ENCODE results near the gene DHX35. TPM values are rescaled to one million over a fixed set of nuclear protein-coding genes. Genes with fewer than 3 reads are reported as not detected.
A peak's percentile ranks its signal among the peaks of the same experiment; 100 is the strongest.

The DHX35 gene
- total and polyA plus RNA-seq, 2 experiments from 2014 or later: 8.3 to 25.9 TPM

GRCh38 chr20:38935285-38935684 is 26.9 kb upstream of the DHX35 start:
- peaks cover 100% of the 10 kb centered on the region for H3K79me2 ChIP-seq (replicated peaks; ENCODE audit: insufficient read depth)
- Mint-ChIP-seq H3K27ac (no peak overlapping the region; the same call in 1 of the 2 replicates), H3K9me3 (no peaks in the 10 kb centered on the region), H3K4me3 (no peak overlapping the region), H3K4me1 (peaks cover 40% of the 10 kb centered on the region), H3K27me3 (ENCODE audit: insufficient read depth, low read depth, poor library complexity) (peaks cover 5% of the 10 kb centered on the region), H3K36me3 (ENCODE audit: low read depth) (peaks cover 34% of the 10 kb centered on the region)
- H3K27me3 ChIP-seq (ENCODE audit: insufficient read depth): no peaks in the 10 kb centered on the region
- ATAC-seq (peak; percentile 18; the same call in 1 of the 3 replicates), DNase-seq (ENCODE audit: low spot score) (no peak)
- no peak overlapping the region for H3K4me3 ChIP-seq
- TF ChIP-seq CTCF (conservative IDR thresholded peaks at IDR 0.05; ENCODE audit: low read depth in 2 of 2): peak; percentile 29 to 39
- no peak for TF ChIP-seq JUNB (IDR thresholded peaks at IDR 0.05; ENCODE audit: unreplicated experiment)
- H2AFZ ChIP-seq: no peak overlapping the region
- peaks cover 85% of the 10 kb centered on the region for H4K20me1 ChIP-seq (replicated peaks; ENCODE audit: insufficient read depth)
- H3K4me1 ChIP-seq (ENCODE audit: insufficient read depth): peaks cover 13% of the 10 kb centered on the region; the same call in 1 of the 2 replicates
- H3K27ac ChIP-seq (ENCODE audit: low read depth): no peak overlapping the region
- no peak overlapping the region for H3K4me2 ChIP-seq
- peaks cover 11% of the 10 kb centered on the region for H3K36me3 ChIP-seq (ENCODE audit: insufficient read depth)
- H3K9me2 ChIP-seq (ENCODE audit: insufficient read depth): no peaks in the 10 kb centered on the region
- H3F3A ChIP-seq (replicated peaks; ENCODE audit: low read depth): no peaks in the 10 kb centered on the region

- no peak overlapping the region for H3K4me3 Mint-ChIP-seq
- H3K27me3 Mint-ChIP-seq (ENCODE audit: insufficient read depth, low read depth, poor library complexity): peaks cover 5% of the 10 kb centered on the region
- peaks cover 11% of the 10 kb centered on the region for H3K36me3 ChIP-seq (ENCODE audit: insufficient read depth)
- H3K4me2 ChIP-seq: no peak overlapping the region
- H3K4me1 ChIP-seq (ENCODE audit: insufficient read depth): peaks cover 13% of the 10 kb centered on the region; the same call in 1 of the 2 replicates
- H3K79me2 ChIP-seq (replicated peaks; ENCODE audit: insufficient read depth): peaks cover 100% of the 10 kb centered on the region
- no peaks in the 10 kb centered on the region for H3K27me3 ChIP-seq (ENCODE audit: insufficient read depth)
- peaks cover 84% of the 10 kb centered on the region for H4K20me1 ChIP-seq (replicated peaks; ENCODE audit: insufficient read depth)
- H3K4me1 Mint-ChIP-seq: peaks cover 37% of the 10 kb centered on the region
- no peak for DNase-seq (ENCODE audit: low spot score)
- H3F3A ChIP-seq (replicated peaks; ENCODE audit: low read depth): no peaks in the 10 kb centered on the region
- H3K9me2 ChIP-seq (ENCODE audit: insufficient read depth): no peaks in the 10 kb centered on the region
- no peak overlapping the region for H3K27ac ChIP-seq (ENCODE audit: low read depth)
- H2AFZ ChIP-seq: no peak overlapping the region
- no peak for ATAC-seq
- H3K9me3 Mint-ChIP-seq: no peaks in the 10 kb centered on the region
- H3K36me3 Mint-ChIP-seq (ENCODE audit: low read depth): peaks cover 34% of the 10 kb centered on the region
- no peak for TF ChIP-seq CTCF (conservative IDR thresholded peaks at IDR 0.05; ENCODE audit: low read depth in 2 of 2)
- TF ChIP-seq, protein P1, sequence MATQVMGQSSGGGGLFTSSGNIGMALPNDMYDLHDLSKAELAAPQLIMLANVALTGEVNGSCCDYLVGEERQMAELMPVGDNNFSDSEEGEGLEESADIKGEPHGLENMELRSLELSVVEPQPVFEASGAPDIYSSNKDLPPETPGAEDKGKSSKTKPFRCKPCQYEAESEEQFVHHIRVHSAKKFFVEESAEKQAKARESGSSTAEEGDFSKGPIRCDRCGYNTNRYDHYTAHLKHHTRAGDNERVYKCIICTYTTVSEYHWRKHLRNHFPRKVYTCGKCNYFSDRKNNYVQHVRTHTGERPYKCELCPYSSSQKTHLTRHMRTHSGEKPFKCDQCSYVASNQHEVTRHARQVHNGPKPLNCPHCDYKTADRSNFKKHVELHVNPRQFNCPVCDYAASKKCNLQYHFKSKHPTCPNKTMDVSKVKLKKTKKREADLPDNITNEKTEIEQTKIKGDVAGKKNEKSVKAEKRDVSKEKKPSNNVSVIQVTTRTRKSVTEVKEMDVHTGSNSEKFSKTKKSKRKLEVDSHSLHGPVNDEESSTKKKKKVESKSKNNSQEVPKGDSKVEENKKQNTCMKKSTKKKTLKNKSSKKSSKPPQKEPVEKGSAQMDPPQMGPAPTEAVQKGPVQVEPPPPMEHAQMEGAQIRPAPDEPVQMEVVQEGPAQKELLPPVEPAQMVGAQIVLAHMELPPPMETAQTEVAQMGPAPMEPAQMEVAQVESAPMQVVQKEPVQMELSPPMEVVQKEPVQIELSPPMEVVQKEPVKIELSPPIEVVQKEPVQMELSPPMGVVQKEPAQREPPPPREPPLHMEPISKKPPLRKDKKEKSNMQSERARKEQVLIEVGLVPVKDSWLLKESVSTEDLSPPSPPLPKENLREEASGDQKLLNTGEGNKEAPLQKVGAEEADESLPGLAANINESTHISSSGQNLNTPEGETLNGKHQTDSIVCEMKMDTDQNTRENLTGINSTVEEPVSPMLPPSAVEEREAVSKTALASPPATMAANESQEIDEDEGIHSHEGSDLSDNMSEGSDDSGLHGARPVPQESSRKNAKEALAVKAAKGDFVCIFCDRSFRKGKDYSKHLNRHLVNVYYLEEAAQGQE (IDR thresholded peaks at IDR 0.05; ENCODE audit: unreplicated experiment): no peak
- TF ChIP-seq STAT1 (IDR thresholded peaks at IDR 0.05; ENCODE audit: unreplicated experiment): no peak
- TF ChIP-seq ZNF331 (CRISPR knock-in tag; IDR thresholded peaks at IDR 0.05; ENCODE audit: low read depth): no peak
- TF ChIP-seq EZH2phosphoT487 (IDR thresholded peaks at IDR 0.05; ENCODE audit: unreplicated experiment): no peak
- no peak for TF ChIP-seq CREB1 (CRISPR knock-in tag; IDR thresholded peaks at IDR 0.05; ENCODE audit: low read depth)
- peak overlapping the region; percentile 10; the same call in 1 of the 2 replicates for H3K27ac Mint-ChIP-seq
- no peak overlapping the region for H3K4me3 ChIP-seq
These were observed 26.2 kb upstream of the DHX35 start for GRCh38 chr20:38935967-38936407.
